ENCODE data around the gene DNAJC1.
"Not testable (repeated sequence)": the region's sequence is repeated elsewhere in the genome, so short reads cannot be mapped to it uniquely, and the experiment has no call there.

The DNAJC1 gene

GRCh38 chr10:22003177-22003963 lies at the start of gene DNAJC1:
Gene DNAJC1 (minus strand): TSS chr10:22003730. CDS start chr10:22003434, 296 bp downstream.
- DNase-seq (ENCODE audit: low read depth) = peak; percentile 93

GRCh38 chr10:22053048-22053447 lies 49.5 kb upstream of the DNAJC1 start:
- DNase-seq (ENCODE audit: low read depth) = no peak

- peak; percentile 28 for DNase-seq (ENCODE audit: low read depth)
Observed at GRCh38 chr10:22049635-22050034, 46.1 kb upstream of the DNAJC1 start.

GRCh38 chr10:22047812-22048211 lies 44.3 kb upstream of the DNAJC1 start:
- DNase-seq (ENCODE audit: low read depth) = no peak

- no peak for DNase-seq (ENCODE audit: low read depth)
Observed at GRCh38 chr10:22043327-22043633, 39.8 kb upstream of the DNAJC1 start.

- DNase-seq (ENCODE audit: low read depth) = no peak
Observed at GRCh38 chr10:22042557-22043326, 39.2 kb upstream of the DNAJC1 start.

- no peak for DNase-seq (ENCODE audit: low read depth)
Observed at GRCh38 chr10:22034333-22034732, 30.8 kb upstream of the DNAJC1 start.

- DNase-seq (ENCODE audit: low read depth) = not testable (repeated sequence)
Observed at GRCh38 chr10:22032268-22032667, 28.7 kb upstream of the DNAJC1 start.

GRCh38 chr10:22030421-22030820 lies 26.9 kb upstream of the DNAJC1 start:
- DNase-seq (ENCODE audit: low read depth) = no peak

- DNase-seq (ENCODE audit: low read depth) = no peak
Observed at GRCh38 chr10:22029445-22030236, 26.1 kb upstream of the DNAJC1 start.

- DNase-seq (ENCODE audit: low read depth) = no peak
Observed at GRCh38 chr10:22027364-22028238, 24.1 kb upstream of the DNAJC1 start.

- DNase-seq (ENCODE audit: low read depth) = no peak
Observed at GRCh38 chr10:22026287-22026686, 22.8 kb upstream of the DNAJC1 start.

GRCh38 chr10:22023508-22023907 lies 20.0 kb upstream of the DNAJC1 start:
- DNase-seq (ENCODE audit: low read depth) = no peak

- no peak for DNase-seq (ENCODE audit: low read depth)
Observed at GRCh38 chr10:22022257-22023032, 18.9 kb upstream of the DNAJC1 start.

- not testable (repeated sequence) for DNase-seq (ENCODE audit: low read depth)
Observed at GRCh38 chr10:22021144-22021543, 17.6 kb upstream of the DNAJC1 start.

- DNase-seq (ENCODE audit: low read depth) = no peak
Observed at GRCh38 chr10:22017283-22018020, 13.9 kb upstream of the DNAJC1 start.

GRCh38 chr10:22016046-22016705 lies 12.6 kb upstream of the DNAJC1 start:
- no peak for DNase-seq (ENCODE audit: low read depth)

GRCh38 chr10:22010973-22011408 lies 7.5 kb upstream of the DNAJC1 start:
- no peak for DNase-seq (ENCODE audit: low read depth)

- DNase-seq (ENCODE audit: low read depth) = no peak
Observed at GRCh38 chr10:22010539-22010938, 7.0 kb upstream of the DNAJC1 start.
